ENCODE data around the gene TECTB. TPM values are rescaled to one million over a fixed set of nuclear protein-coding genes. Genes with fewer than 3 reads are reported as not detected.
"Not testable (repeated sequence)": the region's sequence is repeated elsewhere in the genome, so short reads cannot be mapped to it uniquely, and the experiment has no call there.

TECTB gene
- total RNA-seq, 2 donors from 2014 or later = not detected

- 90 to 93% methylated on average over 1 to 2 of the region's 2 CpGs for WGBS, 2 experiments (ENCODE audit: insufficient coverage in 1 of 2, insufficient read length in 1 of 2)
- H3K27ac Mint-ChIP-seq = no peak overlapping the region
- H3K27me3 Mint-ChIP-seq (ENCODE audit: insufficient read depth) = peaks cover 5% of the 10 kb centered on the region
- H3K36me3 Mint-ChIP-seq (ENCODE audit: low read depth) = peaks cover 3% of the 10 kb centered on the region
- Histone ChIP-seq H3K9ac (ENCODE audit: extremely low read depth, low read length, poor library complexity, severe bottlenecking) (no peak overlapping the region), H3K9me3 (ENCODE audit: control insufficient read depth, low read length) (peaks cover 19% of the 10 kb centered on the region), H3K27ac (ENCODE audit: low read depth, low read length) (no peak overlapping the region), H3K36me3 (ENCODE audit: control insufficient read depth, insufficient read depth, low read length) (no peaks in the 10 kb centered on the region), H3K4me3 (ENCODE audit: low read length) (no peak overlapping the region), H3K27me3 (ENCODE audit: control insufficient read depth, insufficient read depth, low read length, poor library complexity, severe bottlenecking) (no peaks in the 10 kb centered on the region), H3K4me1 (ENCODE audit: control insufficient read depth, insufficient read depth, low read length) (no peaks in the 10 kb centered on the region)
- no peak for TF ChIP-seq CTCF (conservative IDR thresholded peaks at IDR 0.05)
- H3K4me1 Mint-ChIP-seq = no peaks in the 10 kb centered on the region
- DNase-seq = no peak
- H3K4me3 Mint-ChIP-seq = no peak overlapping the region
- H3K9me3 Mint-ChIP-seq = peaks cover 45% of the 10 kb centered on the region
Measured at GRCh38 chr10:112249722-112250121, 33.5 kb upstream of the TECTB start.

- TF ChIP-seq CTCF (conservative IDR thresholded peaks at IDR 0.05) = no peak
- Histone ChIP-seq H3K27ac (ENCODE audit: low read depth, low read length) (no peak overlapping the region), H3K4me3 (ENCODE audit: low read length) (no peak overlapping the region), H3K9ac (ENCODE audit: extremely low read depth, low read length, poor library complexity, severe bottlenecking) (no peak overlapping the region), H3K4me1 (ENCODE audit: control insufficient read depth, insufficient read depth, low read length) (no peaks in the 10 kb centered on the region), H3K36me3 (ENCODE audit: control insufficient read depth, insufficient read depth, low read length) (no peaks in the 10 kb centered on the region), H3K27me3 (ENCODE audit: control insufficient read depth, insufficient read depth, low read length, poor library complexity, severe bottlenecking) (no peaks in the 10 kb centered on the region), H3K9me3 (ENCODE audit: control insufficient read depth, low read length) (peaks cover 19% of the 10 kb centered on the region)
- Mint-ChIP-seq H3K36me3 (ENCODE audit: low read depth) (peaks cover 3% of the 10 kb centered on the region), H3K4me3 (no peak overlapping the region), H3K9me3 (peaks cover 50% of the 10 kb centered on the region), H3K4me1 (no peaks in the 10 kb centered on the region), H3K27me3 (ENCODE audit: insufficient read depth) (peaks cover 5% of the 10 kb centered on the region), H3K27ac (no peak overlapping the region)
- WGBS, 2 experiments (ENCODE audit: insufficient coverage in 1 of 2, insufficient read length in 1 of 2) = 83% methylated on average over 2 of the region's 2 CpGs; no CpG with 5 or more reads in 1 of the 2 experiments
- no peak for DNase-seq
Measured at GRCh38 chr10:112250555-112250954, 32.6 kb upstream of the TECTB start.

GRCh38 chr10:112251238-112251637 lies 32.0 kb upstream of the TECTB start:
- not testable (repeated sequence) for H3K27me3 ChIP-seq (ENCODE audit: control insufficient read depth, insufficient read depth, low read length, poor library complexity, severe bottlenecking); H3K4me3 ChIP-seq (ENCODE audit: low read length); H3K27ac ChIP-seq (ENCODE audit: low read depth, low read length); H3K36me3 Mint-ChIP-seq (ENCODE audit: low read depth); H3K9ac ChIP-seq (ENCODE audit: extremely low read depth, low read length, poor library complexity, severe bottlenecking); H3K27me3 Mint-ChIP-seq (ENCODE audit: insufficient read depth); H3K4me1 Mint-ChIP-seq; H3K27ac Mint-ChIP-seq; H3K36me3 ChIP-seq (ENCODE audit: control insufficient read depth, insufficient read depth, low read length); DNase-seq; H3K4me1 ChIP-seq (ENCODE audit: control insufficient read depth, insufficient read depth, low read length); H3K4me3 Mint-ChIP-seq
- WGBS, 2 experiments (ENCODE audit: insufficient coverage in 1 of 2, insufficient read length in 1 of 2) = 75% methylated on average over 7 of the region's 9 CpGs; no CpG with 5 or more reads in 1 of the 2 experiments
- H3K9me3 ChIP-seq (ENCODE audit: control insufficient read depth, low read length) = peaks cover 19% of the 10 kb centered on the region
- peaks cover 50% of the 10 kb centered on the region for H3K9me3 Mint-ChIP-seq

DNA sequence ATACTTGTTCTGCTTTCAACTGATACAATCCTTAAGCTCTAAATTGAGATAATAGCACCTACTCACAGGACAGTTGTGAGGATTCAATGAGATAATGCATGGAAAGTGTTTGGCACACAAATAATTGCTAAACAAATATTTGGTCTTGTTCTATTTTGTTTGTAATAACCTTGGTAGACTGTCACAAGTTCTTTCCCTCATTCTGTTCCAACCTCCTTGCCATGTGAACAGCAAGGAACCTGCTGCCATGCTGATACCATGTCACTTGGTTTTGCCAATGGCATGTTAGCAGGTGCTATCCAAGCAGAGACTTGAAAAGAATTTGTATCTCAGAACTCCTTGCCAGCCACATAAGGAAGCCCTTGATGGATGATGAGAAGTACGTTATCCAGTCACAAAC lies 24.8 kb upstream of the TECTB start:
- no peak for DNase-seq
- Histone ChIP-seq H3K36me3 (ENCODE audit: control insufficient read depth, insufficient read depth, low read length) (no peaks in the 10 kb centered on the region), H3K9me3 (ENCODE audit: control insufficient read depth, low read length) (no peaks in the 10 kb centered on the region), H3K4me3 (ENCODE audit: low read length) (no peak overlapping the region), H3K4me1 (ENCODE audit: control insufficient read depth, insufficient read depth, low read length) (no peaks in the 10 kb centered on the region), H3K9ac (ENCODE audit: extremely low read depth, low read length, poor library complexity, severe bottlenecking) (no peak overlapping the region), H3K27me3 (ENCODE audit: control insufficient read depth, insufficient read depth, low read length, poor library complexity, severe bottlenecking) (no peaks in the 10 kb centered on the region), H3K27ac (ENCODE audit: low read depth, low read length) (no peak overlapping the region)
- Mint-ChIP-seq H3K9me3 (peaks cover 5% of the 10 kb centered on the region), H3K27ac (no peak overlapping the region), H3K4me1 (peaks cover 3% of the 10 kb centered on the region), H3K27me3 (ENCODE audit: insufficient read depth) (peaks cover 2% of the 10 kb centered on the region), H3K36me3 (ENCODE audit: low read depth) (no peaks in the 10 kb centered on the region), H3K4me3 (no peak overlapping the region)
- 85 to 100% methylated on average over 1 of the region's 1 CpG for WGBS, 2 experiments (ENCODE audit: insufficient coverage in 1 of 2, insufficient read length in 1 of 2)
- no peak for TF ChIP-seq CTCF (conservative IDR thresholded peaks at IDR 0.05)

Measured in endodermal cell (in vitro differentiated cells).